ENCODE measurements around the gene GRIK3.
"Not testable (repeated sequence)": the region's sequence is repeated elsewhere in the genome, so short reads cannot be mapped to it uniquely, and the experiment has no call there.

The GRIK3 gene

GRCh38 chr1:37034121-37035013 lies at the start of gene GRIK3:
GRIK3 (minus strand) TSS chr1:37034515; CDS start chr1:37034108, 407 bp downstream.
- H3K27me3 Mint-ChIP-seq: peaks cover 93% of the 10 kb centered on the region

GRCh38 chr1:37084013-37084412 lies 49.7 kb upstream of the GRIK3 start:
- no peak overlapping the region for H3K27ac Mint-ChIP-seq
- no peaks in the 10 kb centered on the region for H3K36me3 Mint-ChIP-seq (ENCODE audit: low read depth)

More at GRCh38 chr1:37034121-37035013, at the start of gene GRIK3:
- H3K27ac Mint-ChIP-seq: no peak within 1 kb of the TSS
- no peaks in the 10 kb centered on the region for H3K36me3 Mint-ChIP-seq (ENCODE audit: low read depth)
- no peak within 1 kb of the TSS for H3K4me3 Mint-ChIP-seq
- H3K4me1 Mint-ChIP-seq (ENCODE audit: low read depth): peaks cover 13% of the 10 kb centered on the region
- intact Hi-C loops (cut with micrococcal nuclease): no loop called here
- H3K9me3 Mint-ChIP-seq: no peaks in the 10 kb centered on the region

GRCh38 chr1:37083603-37084002 lies 49.3 kb upstream of the GRIK3 start:
- intact Hi-C loops (cut with micrococcal nuclease): no loop called here
- H3K27ac Mint-ChIP-seq: no peak overlapping the region
- H3K4me3 Mint-ChIP-seq: no peak overlapping the region
- H3K4me1 Mint-ChIP-seq (ENCODE audit: low read depth): no peaks in the 10 kb centered on the region
- no peaks in the 10 kb centered on the region for H3K36me3 Mint-ChIP-seq (ENCODE audit: low read depth)
- no peaks in the 10 kb centered on the region for H3K27me3 Mint-ChIP-seq
- no peaks in the 10 kb centered on the region for H3K9me3 Mint-ChIP-seq

More at GRCh38 chr1:37084013-37084412, 49.7 kb upstream of the GRIK3 start:
- Mint-ChIP-seq H3K27me3 (no peaks in the 10 kb centered on the region), H3K9me3 (no peaks in the 10 kb centered on the region), H3K4me3 (no peak overlapping the region), H3K4me1 (ENCODE audit: low read depth) (no peaks in the 10 kb centered on the region)
- intact Hi-C loops (cut with micrococcal nuclease): no loop called here

- H3K4me1 Mint-ChIP-seq (ENCODE audit: low read depth); intact Hi-C loops (cut with micrococcal nuclease); H3K27ac Mint-ChIP-seq; H3K27me3 Mint-ChIP-seq; H3K4me3 Mint-ChIP-seq; H3K36me3 Mint-ChIP-seq (ENCODE audit: low read depth); H3K9me3 Mint-ChIP-seq: not testable (repeated sequence)
These were observed 46.1 kb upstream of the GRIK3 start for GRCh38 chr1:37080296-37080986.

GRCh38 chr1:37078866-37079265 lies 44.6 kb upstream of the GRIK3 start:
- Mint-ChIP-seq H3K4me1 (ENCODE audit: low read depth) (no peaks in the 10 kb centered on the region), H3K27ac (no peak overlapping the region), H3K27me3 (no peaks in the 10 kb centered on the region)

GRCh38 chr1:37076168-37076567 lies 41.9 kb upstream of the GRIK3 start:
- Mint-ChIP-seq H3K4me3 (no peak overlapping the region), H3K9me3 (no peaks in the 10 kb centered on the region), H3K36me3 (ENCODE audit: low read depth) (no peaks in the 10 kb centered on the region), H3K27ac (no peak overlapping the region), H3K4me1 (ENCODE audit: low read depth) (no peaks in the 10 kb centered on the region), H3K27me3 (no peaks in the 10 kb centered on the region)
- intact Hi-C loops (cut with micrococcal nuclease): no loop called here

More at GRCh38 chr1:37078866-37079265, 44.6 kb upstream of the GRIK3 start:
- Mint-ChIP-seq H3K9me3 (no peaks in the 10 kb centered on the region), H3K36me3 (ENCODE audit: low read depth) (no peaks in the 10 kb centered on the region), H3K4me3 (no peak overlapping the region)
- intact Hi-C loops (cut with micrococcal nuclease): no loop called here

- peaks cover 2% of the 10 kb centered on the region for H3K27me3 Mint-ChIP-seq
- intact Hi-C loops (cut with micrococcal nuclease): no loop called here
- H3K9me3 Mint-ChIP-seq: no peaks in the 10 kb centered on the region
- no peaks in the 10 kb centered on the region for H3K4me1 Mint-ChIP-seq (ENCODE audit: low read depth)
- H3K27ac Mint-ChIP-seq: no peak overlapping the region
- H3K36me3 Mint-ChIP-seq (ENCODE audit: low read depth): no peaks in the 10 kb centered on the region
- H3K4me3 Mint-ChIP-seq: no peak overlapping the region
These were observed 39.6 kb upstream of the GRIK3 start for GRCh38 chr1:37073854-37074379.

GRCh38 chr1:37073152-37073853 lies 39.0 kb upstream of the GRIK3 start:
- Mint-ChIP-seq H3K36me3 (ENCODE audit: low read depth) (no peaks in the 10 kb centered on the region), H3K27me3 (peaks cover 2% of the 10 kb centered on the region), H3K27ac (no peak overlapping the region), H3K4me1 (ENCODE audit: low read depth) (no peaks in the 10 kb centered on the region), H3K9me3 (no peaks in the 10 kb centered on the region), H3K4me3 (no peak overlapping the region)
- intact Hi-C loops (cut with micrococcal nuclease): no loop called here

GRCh38 chr1:37071829-37072228 lies 37.5 kb upstream of the GRIK3 start:
- H3K9me3 Mint-ChIP-seq: no peaks in the 10 kb centered on the region
- H3K4me3 Mint-ChIP-seq: no peak overlapping the region
- no peaks in the 10 kb centered on the region for H3K4me1 Mint-ChIP-seq (ENCODE audit: low read depth)
- intact Hi-C loops (cut with micrococcal nuclease): no loop called here
- no peaks in the 10 kb centered on the region for H3K36me3 Mint-ChIP-seq (ENCODE audit: low read depth)
- peaks cover 7% of the 10 kb centered on the region for H3K27me3 Mint-ChIP-seq
- no peak overlapping the region for H3K27ac Mint-ChIP-seq

GRCh38 chr1:37070126-37070525 lies 35.8 kb upstream of the GRIK3 start:
- Mint-ChIP-seq H3K4me3 (no peak overlapping the region), H3K4me1 (ENCODE audit: low read depth) (no peaks in the 10 kb centered on the region), H3K27me3 (peaks cover 10% of the 10 kb centered on the region), H3K36me3 (ENCODE audit: low read depth) (no peaks in the 10 kb centered on the region), H3K9me3 (no peaks in the 10 kb centered on the region), H3K27ac (no peak overlapping the region)
- intact Hi-C loops (cut with micrococcal nuclease): no loop called here

GRCh38 chr1:37069406-37069805 lies 35.1 kb upstream of the GRIK3 start:
- intact Hi-C loops (cut with micrococcal nuclease): no loop called here
- peaks cover 10% of the 10 kb centered on the region for H3K27me3 Mint-ChIP-seq
- no peak overlapping the region for H3K27ac Mint-ChIP-seq
- H3K4me3 Mint-ChIP-seq: no peak overlapping the region
- no peaks in the 10 kb centered on the region for H3K36me3 Mint-ChIP-seq (ENCODE audit: low read depth)
- no peaks in the 10 kb centered on the region for H3K9me3 Mint-ChIP-seq
- H3K4me1 Mint-ChIP-seq (ENCODE audit: low read depth): no peaks in the 10 kb centered on the region

GRCh38 chr1:37068897-37069296 lies 34.6 kb upstream of the GRIK3 start:
- H3K9me3 Mint-ChIP-seq: no peaks in the 10 kb centered on the region
- no peaks in the 10 kb centered on the region for H3K4me1 Mint-ChIP-seq (ENCODE audit: low read depth)
- intact Hi-C loops (cut with micrococcal nuclease): no loop called here
- H3K4me3 Mint-ChIP-seq: no peak overlapping the region
- peaks cover 10% of the 10 kb centered on the region for H3K27me3 Mint-ChIP-seq
- H3K36me3 Mint-ChIP-seq (ENCODE audit: low read depth): no peaks in the 10 kb centered on the region
- no peak overlapping the region for H3K27ac Mint-ChIP-seq

- no peak overlapping the region for H3K27ac Mint-ChIP-seq
- no peaks in the 10 kb centered on the region for H3K4me1 Mint-ChIP-seq (ENCODE audit: low read depth)
- no peak overlapping the region for H3K4me3 Mint-ChIP-seq
- H3K27me3 Mint-ChIP-seq: peaks cover 10% of the 10 kb centered on the region
- H3K36me3 Mint-ChIP-seq (ENCODE audit: low read depth): no peaks in the 10 kb centered on the region
- H3K9me3 Mint-ChIP-seq: no peaks in the 10 kb centered on the region
- intact Hi-C loops (cut with micrococcal nuclease): no loop called here
These were observed 33.9 kb upstream of the GRIK3 start for GRCh38 chr1:37068260-37068659.

- Mint-ChIP-seq H3K27me3 (peaks cover 9% of the 10 kb centered on the region), H3K36me3 (ENCODE audit: low read depth) (no peaks in the 10 kb centered on the region)
- intact Hi-C loops (cut with micrococcal nuclease): no loop called here
These were observed 29.7 kb upstream of the GRIK3 start for GRCh38 chr1:37064039-37064438.

More at GRCh38 chr1:37064039-37064438, 29.7 kb upstream of the GRIK3 start:
- H3K9me3 Mint-ChIP-seq: no peaks in the 10 kb centered on the region
- no peak overlapping the region for H3K4me3 Mint-ChIP-seq
- no peak overlapping the region for H3K27ac Mint-ChIP-seq
- H3K4me1 Mint-ChIP-seq (ENCODE audit: low read depth): no peaks in the 10 kb centered on the region
